GM23248 (cell line): ENCODE measurements around the gene ASB2. TPM values are rescaled to one million over a fixed set of nuclear protein-coding genes. Genes with fewer than 3 reads are reported as not detected.

ENCODE experiments used
- DNase-seq: peaks from one replicate; pipeline ENCODE4 v3.0.0-alpha.2; 2015
- H2AFZ ChIP-seq: fragments of 200-600 bp; sonication (generic); 2 replicates; pipeline ENCODE4 v1.6.1; 2016; ENCODE audit warnings: antibody characterized with exemption
- H3F3A ChIP-seq: fragments of 200-600 bp; sonication (generic); 2 replicates; pipeline ENCODE4 v1.6.1; 2016; ENCODE audit warnings: mild to moderate bottlenecking, antibody characterized with exemption, mixed run types; ENCODE audit not compliant: insufficient read depth
- H3K27ac ChIP-seq: fragments of 200-600 bp; sonication (generic); 2 replicates; pipeline ENCODE4 v1.5.1; 2016; ENCODE audit warnings: mild to moderate bottlenecking
- H3K27me3 ChIP-seq: fragments of 200-600 bp; sonication (generic); replicated peaks from 2 replicates; pipeline ENCODE4 v1.6.1; 2016; ENCODE audit warnings: mild to moderate bottlenecking; ENCODE audit not compliant: insufficient read depth
- H3K36me3 ChIP-seq: fragments of 200-600 bp; sonication (generic); 2 replicates; pipeline ENCODE4 v1.6.1; 2016; ENCODE audit warnings: low read depth, mild to moderate bottlenecking
- H3K4me1 ChIP-seq: fragments of 200-600 bp; sonication (generic); 2 replicates; pipeline ENCODE4 v1.6.1; 2016; ENCODE audit warnings: mild to moderate bottlenecking; ENCODE audit not compliant: insufficient read depth
- H3K4me2 ChIP-seq: fragments of 200-600 bp; sonication (generic); one replicate; pipeline ENCODE4 v1.6.1; 2016; ENCODE audit warnings: mild to moderate bottlenecking; ENCODE audit not compliant: unreplicated experiment
- H3K4me3 ChIP-seq: fragments of 200-600 bp; sonication (generic); 2 replicates; pipeline ENCODE4 v1.5.1; 2016; ENCODE audit warnings: mild to moderate bottlenecking
- H3K79me2 ChIP-seq: fragments of 200-600 bp; sonication (generic); 2 replicates; pipeline ENCODE4 v1.6.1; 2016; ENCODE audit warnings: mild to moderate bottlenecking; ENCODE audit not compliant: insufficient read depth
- H3K9ac ChIP-seq: fragments of 200-600 bp; sonication (generic); 2 replicates; pipeline ENCODE4 v1.6.1; 2016; ENCODE audit warnings: mild to moderate bottlenecking
- H3K9me2 ChIP-seq: fragments of 200-600 bp; sonication (generic); 2 replicates; pipeline ENCODE4 v1.6.1; 2016; ENCODE audit warnings: mixed run types, mild to moderate bottlenecking, moderate library complexity; ENCODE audit not compliant: insufficient read depth
- H3K9me3 ChIP-seq: fragments of 200-600 bp; sonication (generic); one replicate; pipeline ENCODE4 v1.6.1; 2017; ENCODE audit warnings: low read depth
- H4K20me1 ChIP-seq: fragments of 200-600 bp; sonication (generic); 2 replicates; pipeline ENCODE4 v1.6.0; 2016; ENCODE audit not compliant: insufficient read depth
- EZH2 ChIP-seq: fragments of 200-600 bp; sonication (generic); IDR thresholded peaks from 2 replicates; pipeline ENCODE4 v1.6.1; 2018; ENCODE audit warnings: antibody characterized with exemption, mild to moderate bottlenecking; ENCODE audit not compliant: insufficient read depth, poor library complexity, severe bottlenecking
- EZH2phosphoT487 ChIP-seq: fragments of 200-600 bp; sonication (generic); IDR thresholded peaks from 2 replicates; pipeline ENCODE4 v1.6.1; 2018; ENCODE audit warnings: antibody characterized with exemption, moderate library complexity, mild to moderate bottlenecking, low read depth; ENCODE audit not compliant: insufficient read depth
- WGBS, 2 experiments: methylation state at CpG; one replicate each; pipeline ENCODE4 v1.1.6; 2015 to 2017; ENCODE audit warnings: low lambda C conversion rate in 2 of 2, low coverage in 1 of 2; ENCODE audit errors: missing lambda C conversion rate in 2 of 2; 5-methylcytosine and 5-hydroxymethylcytosine counted together
- in situ Hi-C: fragments of 300-500 bp; cut with MboI; formaldehyde crosslinking; loops from 2 replicates; pipeline ENCODE4 v1.15.0; 2020
- polyA plus RNA-seq: library from polyadenylated mRNA; unstranded; fragments of >200 nt; fragmentation: Nextera tagmentation; extraction: Ambion mirVana; gene quantifications from 2 replicates; pipeline ENCODE4 v1.2.1, GENCODE V29; 2016
- total RNA-seq: library from RNA; depleted of rRNA; stranded (reverse); fragments of >200 nt; shearing (Covaris generic); gene quantifications from 2 replicates; pipeline ENCODE4 v1.2.3, GENCODE V29; 2014

ASB2 gene
- total and polyA plus RNA-seq, 2 experiments from 2014 or later, result 0.06 TPM; not detected in 1

GRCh38 chr14:93996130-93996695 is 19.8 kb upstream of the ASB2 start:
- no peaks in the 10 kb centered on the region for H3K9me2 ChIP-seq
- no peak overlapping the region for H2AFZ ChIP-seq
- no peaks in the 10 kb centered on the region for H3K79me2 ChIP-seq
- H3K36me3 ChIP-seq, result no peaks in the 10 kb centered on the region
- peaks cover 13% of the 10 kb centered on the region for H3K4me1 ChIP-seq
- H3K9me3 ChIP-seq, result no peaks in the 10 kb centered on the region
- H3K27me3 ChIP-seq, result no peaks in the 10 kb centered on the region
- no peak for TF ChIP-seq EZH2
- no peak for TF ChIP-seq EZH2phosphoT487
- no peaks in the 10 kb centered on the region for H4K20me1 ChIP-seq
- peaks cover 8% of the 10 kb centered on the region; the same call in 1 of the 2 replicates for H3F3A ChIP-seq
- WGBS, 2 experiments, result 69 to 73% methylated on average over 4 to 8 of the region's 8 CpGs
- in situ Hi-C loops, result no loop called here
- H3K4me2 ChIP-seq, result no peak overlapping the region
- H3K9ac ChIP-seq, result no peak overlapping the region
- no peak for DNase-seq
- H3K4me3 ChIP-seq, result no peak overlapping the region
- no peak overlapping the region for H3K27ac ChIP-seq

GRCh38 chr14:93994919-93995682 is 18.7 kb upstream of the ASB2 start:
- 13 to 14% methylated on average over 13 of the region's 13 CpGs for WGBS, 2 experiments
- H3K4me3 ChIP-seq, result no peak overlapping the region
- peak overlapping the region; percentile 77 for H3K27ac ChIP-seq
- no peaks in the 10 kb centered on the region for H3K36me3 ChIP-seq
- peaks cover 8% of the 10 kb centered on the region; the same call in 1 of the 2 replicates for H3F3A ChIP-seq
- H3K9me2 ChIP-seq, result no peaks in the 10 kb centered on the region
- DNase-seq, result peak; percentile 96
- no peaks in the 10 kb centered on the region for H3K9me3 ChIP-seq
- H3K27me3 ChIP-seq, result no peaks in the 10 kb centered on the region
- in situ Hi-C loops, result no loop called here
- H3K4me1 ChIP-seq, result peaks cover 13% of the 10 kb centered on the region
- H4K20me1 ChIP-seq, result no peaks in the 10 kb centered on the region
- peak overlapping the region; percentile 58 for H3K4me2 ChIP-seq
- H3K79me2 ChIP-seq, result no peaks in the 10 kb centered on the region
- H2AFZ ChIP-seq, result peak overlapping the region; percentile 54
- TF ChIP-seq EZH2phosphoT487 (no peak), EZH2 (no peak)
- H3K9ac ChIP-seq, result peak overlapping the region; percentile 53

- H3K27ac ChIP-seq, result no peak overlapping the region
- in situ Hi-C loops, result no loop called here
- H3K27me3 ChIP-seq, result no peaks in the 10 kb centered on the region
- peaks cover 8% of the 10 kb centered on the region; the same call in 1 of the 2 replicates for H3F3A ChIP-seq
- H3K4me1 ChIP-seq, result peaks cover 13% of the 10 kb centered on the region
- no peaks in the 10 kb centered on the region for H3K79me2 ChIP-seq
- TF ChIP-seq EZH2phosphoT487 (no peak), EZH2 (no peak)
- DNase-seq, result no peak
- no peak overlapping the region for H3K9ac ChIP-seq
- H3K36me3 ChIP-seq, result no peaks in the 10 kb centered on the region
- no peaks in the 10 kb centered on the region for H3K9me3 ChIP-seq
- 79 to 83% methylated on average over 6 of the region's 6 CpGs for WGBS, 2 experiments
- no peak overlapping the region for H2AFZ ChIP-seq
- H4K20me1 ChIP-seq, result no peaks in the 10 kb centered on the region
- no peak overlapping the region for H3K4me3 ChIP-seq
- H3K9me2 ChIP-seq, result no peaks in the 10 kb centered on the region
- no peak overlapping the region for H3K4me2 ChIP-seq
Observed at GRCh38 chr14:93993382-93993781, 17.0 kb upstream of the ASB2 start.

GRCh38 chr14:93991649-93992048 is 15.3 kb upstream of the ASB2 start:
- Histone ChIP-seq H3K4me2 (no peak overlapping the region), H3K79me2 (no peaks in the 10 kb centered on the region), H3K27me3 (no peaks in the 10 kb centered on the region), H3K4me3 (no peak overlapping the region), H3K27ac (no peak overlapping the region), H3K9me2 (no peaks in the 10 kb centered on the region), H3K9ac (no peak overlapping the region), H3F3A (peaks cover 8% of the 10 kb centered on the region; the same call in 1 of the 2 replicates), H4K20me1 (no peaks in the 10 kb centered on the region), H3K36me3 (no peaks in the 10 kb centered on the region), H3K4me1 (peaks cover 13% of the 10 kb centered on the region), H2AFZ (no peak overlapping the region), H3K9me3 (no peaks in the 10 kb centered on the region)
- in situ Hi-C loops, result no loop called here
- TF ChIP-seq EZH2 (no peak), EZH2phosphoT487 (no peak)
- no peak for DNase-seq
- 94% methylated on average over 4 of the region's 4 CpGs for WGBS, 2 experiments
